GM19239 (cell line): ENCODE results near the gene AGBL4.

Experiments
- DNase-seq: peaks from one replicate; pipeline ENCODE4 v3.0.0; 2011; ENCODE audit warnings: low spot score; ENCODE audit not compliant: insufficient read length
- FAIRE-seq: peaks from 2 replicates; lab custom pipeline; 2011; peaks lifted over from hg19 to GRCh38; lab: Jason Lieb, UNC

Gene AGBL4

DNA sequence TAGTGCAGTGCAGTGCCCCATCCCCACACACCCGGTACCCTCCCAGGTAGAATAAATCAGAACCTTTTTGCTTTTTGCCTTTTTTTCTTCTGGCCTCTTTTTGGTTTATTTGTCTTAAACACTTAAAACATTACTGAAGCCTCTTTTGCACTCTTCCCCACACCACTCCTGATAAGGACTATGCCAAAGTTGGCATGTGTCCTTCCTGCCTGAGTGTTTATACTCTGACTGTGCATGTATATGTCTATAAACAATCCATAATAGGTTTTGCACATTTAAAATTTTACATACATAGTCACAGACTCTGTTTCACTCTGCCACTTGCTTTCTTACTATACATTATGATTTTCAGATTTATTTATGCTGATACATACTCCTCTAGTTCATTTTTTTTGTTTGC lies 1306.7 kb downstream of the AGBL4 start:
- DNase-seq (no peak), FAIRE-seq (no peak)

DNA sequence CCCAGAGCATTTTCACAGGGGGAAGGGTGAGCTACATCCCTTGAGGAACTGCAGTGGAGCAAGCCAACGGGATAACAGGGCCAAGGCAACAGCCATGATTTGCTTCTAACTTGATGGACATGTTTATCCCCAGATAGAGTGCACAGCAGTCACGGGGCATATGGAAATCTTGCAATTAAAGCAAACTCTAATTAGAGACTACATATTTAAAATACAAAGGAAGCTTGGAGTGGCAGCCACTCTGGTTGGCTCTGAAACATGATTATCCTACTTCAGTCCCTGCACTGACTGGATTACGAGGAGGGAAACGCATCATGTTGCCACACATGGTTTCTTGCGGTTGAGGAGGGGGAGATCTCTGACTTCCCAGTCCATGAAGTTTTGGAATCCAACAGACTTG lies 1307.8 kb downstream of the AGBL4 start:
- FAIRE-seq, result no peak
- DNase-seq, result no peak

DNA sequence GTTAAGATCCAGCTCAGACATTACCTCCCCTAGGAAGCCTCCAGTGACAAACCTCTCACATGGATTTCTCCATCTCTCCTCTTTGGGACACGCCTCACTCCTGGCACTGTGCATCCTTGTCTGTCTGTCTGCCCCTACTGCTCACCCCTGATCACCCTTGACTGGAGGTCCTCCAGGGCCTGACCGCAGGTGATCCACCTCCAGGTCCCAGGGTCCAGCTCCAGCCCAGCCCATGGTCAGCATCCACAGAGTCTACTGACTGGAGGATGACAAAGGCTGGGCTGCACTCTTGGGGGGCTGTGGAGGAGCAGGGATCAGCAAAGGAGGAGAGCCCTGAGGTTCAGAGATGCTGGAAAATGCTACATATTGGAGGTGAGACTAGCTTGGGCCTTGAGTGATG lies 1312.8 kb downstream of the AGBL4 start:
- DNase-seq, result no peak
- no peak for FAIRE-seq

DNA sequence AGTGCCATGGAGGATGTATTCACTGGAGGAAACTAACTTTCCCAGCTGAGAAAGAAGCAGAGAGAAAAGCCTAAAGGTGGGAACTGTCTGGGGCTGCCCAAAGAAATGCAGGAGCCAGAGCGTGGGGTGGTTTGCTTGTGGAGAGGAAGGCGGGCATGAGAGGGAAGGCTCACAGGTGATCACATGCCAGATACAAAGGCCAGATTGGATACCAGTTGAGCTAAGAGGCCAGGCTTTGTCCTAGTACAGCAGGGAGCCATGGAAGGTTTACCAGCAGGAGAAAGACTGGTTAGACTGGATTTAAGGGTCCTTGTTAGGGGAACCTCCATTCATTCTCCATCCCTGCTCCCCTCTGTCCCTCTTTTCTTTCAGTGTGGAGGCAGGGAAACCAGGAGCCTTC lies 1313.4 kb downstream of the AGBL4 start:
- FAIRE-seq (no peak), DNase-seq (no peak)

DNA sequence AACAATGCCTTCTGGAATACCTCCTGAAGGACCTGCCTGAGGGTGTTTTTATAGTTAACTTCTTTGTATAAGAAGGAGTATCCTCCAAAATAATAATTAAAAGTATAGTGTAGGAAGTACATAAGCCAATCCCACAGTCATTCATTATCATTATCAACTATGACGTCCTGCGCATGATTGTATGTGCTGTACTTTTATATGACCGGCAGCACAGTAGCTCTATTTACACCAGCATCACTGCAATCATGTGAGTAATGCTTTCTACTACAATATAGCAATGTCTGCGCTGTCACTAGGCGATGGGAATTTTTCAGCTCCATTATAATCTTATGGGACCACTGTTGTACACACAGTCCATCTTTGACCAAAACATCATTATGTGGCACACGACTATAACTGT lies 1319.0 kb downstream of the AGBL4 start:
- DNase-seq, result no peak

DNA sequence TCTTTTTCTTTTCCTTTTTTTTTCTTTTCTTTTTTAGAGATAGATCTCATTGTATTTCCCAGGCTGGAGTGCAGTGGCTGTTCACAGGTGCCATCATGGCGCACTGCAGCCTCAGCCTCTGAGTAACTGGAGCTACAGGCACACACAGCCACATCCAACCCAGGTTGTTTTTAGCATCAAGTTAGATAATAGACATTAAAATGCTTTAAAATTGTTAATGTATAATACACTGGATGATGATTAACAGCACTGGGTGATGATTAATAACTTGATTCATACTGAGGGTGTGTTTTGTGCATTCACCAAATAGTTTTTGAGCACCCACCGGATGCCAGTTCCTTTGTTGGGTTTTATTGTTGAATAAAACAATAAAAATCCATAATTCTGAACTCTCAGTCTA lies 1322.3 kb downstream of the AGBL4 start:
- DNase-seq (no peak), FAIRE-seq (no peak)

More for the DNA sequence above, 1319.0 kb downstream of the AGBL4 start:
- no peak for FAIRE-seq

DNA sequence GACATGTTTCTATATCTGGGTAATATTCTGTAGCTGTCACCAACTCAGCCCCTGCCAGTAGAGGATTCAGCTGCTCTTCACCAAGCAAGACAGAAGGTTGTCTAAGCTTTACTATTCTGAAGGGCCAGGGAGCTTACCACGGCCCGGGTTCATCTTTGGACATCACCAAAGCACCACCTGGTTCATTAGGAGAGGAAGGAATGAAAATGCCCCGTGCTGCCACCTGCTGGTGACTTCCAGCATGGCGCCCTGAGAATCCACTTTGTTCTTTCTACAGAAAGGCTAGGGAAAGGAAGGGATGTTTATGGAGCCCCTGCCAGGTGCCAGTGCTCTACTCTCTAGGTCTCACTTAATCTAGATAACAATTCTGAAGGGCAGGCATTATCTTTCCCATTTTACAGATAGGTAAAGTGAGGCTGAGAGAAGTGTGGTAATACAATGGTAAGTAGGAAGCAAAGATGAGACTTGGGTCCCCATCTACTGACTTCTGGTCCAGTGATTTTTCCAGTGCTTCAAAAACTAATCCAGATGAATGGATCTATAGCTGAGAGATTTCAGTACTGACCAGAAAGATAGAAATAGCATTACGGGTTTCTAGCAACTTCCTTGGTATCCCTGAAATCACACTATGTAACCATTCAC lies 1326.6 kb downstream of the AGBL4 start:
- DNase-seq (peak; percentile 49), FAIRE-seq (peak; percentile 97)

DNA sequence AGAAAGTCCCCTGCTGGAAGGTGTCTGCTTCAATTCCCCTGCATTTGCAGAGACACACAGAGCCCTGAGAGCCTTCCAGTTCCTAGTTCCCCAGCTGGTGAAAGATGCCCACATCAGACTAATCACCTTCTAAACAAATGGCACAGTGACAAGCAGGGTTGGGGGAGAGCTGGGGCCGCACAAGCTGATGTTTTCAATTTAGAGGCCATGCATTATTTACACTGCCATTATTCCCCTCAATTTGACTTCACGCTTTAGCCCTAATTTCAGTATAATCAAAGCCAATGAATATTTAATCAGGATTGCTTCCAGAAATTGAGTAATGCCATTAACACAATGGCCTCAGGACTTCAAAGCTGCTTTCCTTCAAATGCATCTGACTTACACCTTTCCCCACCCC lies 1328.6 kb downstream of the AGBL4 start:
- FAIRE-seq (no peak), DNase-seq (no peak)

DNA sequence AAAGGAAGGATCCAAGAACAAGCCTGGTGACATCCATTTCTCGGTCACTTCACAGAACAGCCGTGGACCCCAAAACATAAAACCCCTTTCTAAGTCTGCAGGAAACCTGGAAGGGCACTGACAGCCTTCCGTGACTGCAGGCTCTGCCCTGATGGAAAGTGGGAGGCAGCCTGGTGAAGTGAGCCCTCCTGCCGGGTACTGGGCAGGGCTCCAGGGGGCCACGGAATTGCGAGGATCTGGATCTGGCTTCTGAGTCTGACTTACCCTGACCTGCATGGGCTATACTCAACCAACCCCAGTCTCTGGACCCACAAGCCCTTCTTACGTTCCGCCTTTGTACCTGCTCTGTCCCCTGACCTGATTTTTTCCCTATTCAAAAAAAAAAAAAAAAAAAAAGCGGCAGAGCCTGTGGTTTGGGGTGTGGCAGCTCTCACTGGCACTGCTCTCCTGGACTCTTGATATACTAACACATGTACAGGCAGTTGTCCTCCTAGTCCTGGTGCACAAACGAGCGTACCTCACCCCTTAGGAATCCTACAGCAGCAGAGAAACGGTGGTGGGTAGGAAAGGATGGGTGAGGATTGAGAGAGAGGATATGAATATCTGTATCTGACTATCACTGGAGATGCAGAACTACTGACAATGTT lies 1330.0 kb downstream of the AGBL4 start:
- DNase-seq (no peak), FAIRE-seq (no peak)

DNA sequence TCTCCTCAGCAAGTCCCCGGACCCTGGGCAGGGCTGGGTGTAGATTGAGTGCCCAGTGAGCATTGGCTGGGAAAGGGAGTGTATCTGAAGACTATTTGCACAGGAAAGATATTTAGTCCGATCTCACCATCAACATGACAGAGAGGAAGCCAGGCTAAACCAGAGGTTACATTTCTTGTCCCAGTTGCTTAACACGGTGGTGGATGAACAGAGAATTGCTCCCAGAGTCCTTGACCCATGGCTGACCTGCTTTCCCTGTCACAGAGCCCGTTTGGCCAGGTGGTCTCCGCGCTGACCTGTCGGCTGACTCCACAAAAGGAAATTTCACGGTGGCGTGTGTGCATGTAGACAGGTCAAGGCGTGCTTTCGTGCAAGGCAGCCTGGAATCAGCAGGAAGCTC lies 1330.6 kb downstream of the AGBL4 start:
- FAIRE-seq (no peak), DNase-seq (no peak)

DNA sequence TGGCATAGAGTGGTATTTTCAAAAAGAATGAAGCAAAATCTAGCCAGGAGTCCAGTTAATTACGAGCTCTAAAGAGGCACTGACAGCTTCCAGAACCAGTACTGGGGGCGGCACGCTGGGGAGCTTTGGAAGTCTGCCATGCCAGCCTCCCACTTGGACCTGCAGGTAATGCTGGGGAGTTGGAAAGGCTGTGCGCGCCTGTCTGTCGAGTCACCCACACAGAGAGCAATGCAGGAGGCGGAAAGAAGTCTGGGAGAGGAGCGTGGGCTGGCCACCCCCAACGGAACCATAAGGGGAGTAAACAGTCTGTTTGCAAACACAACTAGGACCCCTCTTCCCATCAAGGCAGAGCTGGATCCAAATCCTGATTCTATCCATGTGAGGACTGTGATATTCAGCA lies 1331.5 kb downstream of the AGBL4 start:
- DNase-seq (no peak), FAIRE-seq (no peak)

DNA sequence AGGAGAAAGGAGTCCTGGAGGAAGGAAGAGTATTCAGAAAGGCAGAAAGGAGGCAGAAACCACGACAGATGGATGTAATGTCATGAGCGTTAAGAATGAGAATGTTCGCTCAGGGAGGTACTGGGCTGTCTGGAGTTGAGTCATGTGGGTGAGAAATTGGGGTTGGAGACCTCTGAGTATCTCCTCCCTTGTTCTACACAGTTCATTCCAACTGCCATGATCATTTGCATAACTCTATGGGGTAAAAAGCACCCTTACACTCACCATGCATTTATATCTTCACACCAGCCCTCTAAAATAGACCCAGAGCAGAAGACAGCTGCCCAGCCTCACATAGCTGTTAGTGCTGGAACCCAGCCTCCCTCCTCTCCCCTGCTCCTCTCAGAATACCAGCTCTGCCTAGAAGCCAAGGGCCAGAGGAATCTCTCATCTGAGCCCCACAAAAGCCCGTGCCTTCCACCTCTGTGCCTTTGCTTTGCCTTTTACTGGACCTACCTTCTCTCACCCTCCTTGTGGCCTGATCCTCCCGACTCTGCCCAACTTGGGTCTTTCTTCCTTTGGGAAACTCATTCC lies 1332.2 kb downstream of the AGBL4 start:
- DNase-seq, result no peak

DNA sequence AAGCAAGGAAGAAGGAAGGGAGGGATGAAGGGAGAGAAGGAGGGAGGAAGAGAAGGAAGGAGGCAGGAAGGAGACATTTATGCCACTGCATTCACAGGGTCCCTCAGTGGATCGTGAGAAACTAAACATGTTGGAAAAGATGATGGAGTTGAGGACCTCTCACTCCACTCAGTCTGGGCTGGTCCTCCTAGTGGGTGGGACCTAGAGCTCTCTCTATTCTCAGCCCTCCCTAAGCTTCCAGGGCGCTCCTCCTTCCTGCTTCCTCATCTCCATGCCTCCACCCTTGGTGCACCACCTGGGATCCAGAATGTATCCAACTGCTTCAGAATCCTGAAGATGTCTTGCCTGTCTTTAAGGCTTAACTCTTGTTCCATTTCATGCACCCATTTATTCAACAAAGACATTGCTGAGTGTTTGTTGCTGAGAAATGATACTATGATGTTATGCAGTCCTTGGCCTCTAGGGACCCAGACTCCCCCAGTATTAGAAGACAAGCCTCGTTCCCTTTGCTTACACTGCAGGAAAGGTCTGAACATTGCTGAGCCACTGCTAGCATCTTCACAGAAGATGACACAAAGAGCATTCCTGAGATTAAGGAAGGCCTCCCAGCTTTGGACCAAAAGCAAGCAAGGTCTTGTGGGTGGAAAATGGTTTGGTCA lies 1335.5 kb downstream of the AGBL4 start:
- peak; percentile 66 for FAIRE-seq
- DNase-seq, result no peak

More for the DNA sequence above, 1332.2 kb downstream of the AGBL4 start:
- no peak for FAIRE-seq

DNA sequence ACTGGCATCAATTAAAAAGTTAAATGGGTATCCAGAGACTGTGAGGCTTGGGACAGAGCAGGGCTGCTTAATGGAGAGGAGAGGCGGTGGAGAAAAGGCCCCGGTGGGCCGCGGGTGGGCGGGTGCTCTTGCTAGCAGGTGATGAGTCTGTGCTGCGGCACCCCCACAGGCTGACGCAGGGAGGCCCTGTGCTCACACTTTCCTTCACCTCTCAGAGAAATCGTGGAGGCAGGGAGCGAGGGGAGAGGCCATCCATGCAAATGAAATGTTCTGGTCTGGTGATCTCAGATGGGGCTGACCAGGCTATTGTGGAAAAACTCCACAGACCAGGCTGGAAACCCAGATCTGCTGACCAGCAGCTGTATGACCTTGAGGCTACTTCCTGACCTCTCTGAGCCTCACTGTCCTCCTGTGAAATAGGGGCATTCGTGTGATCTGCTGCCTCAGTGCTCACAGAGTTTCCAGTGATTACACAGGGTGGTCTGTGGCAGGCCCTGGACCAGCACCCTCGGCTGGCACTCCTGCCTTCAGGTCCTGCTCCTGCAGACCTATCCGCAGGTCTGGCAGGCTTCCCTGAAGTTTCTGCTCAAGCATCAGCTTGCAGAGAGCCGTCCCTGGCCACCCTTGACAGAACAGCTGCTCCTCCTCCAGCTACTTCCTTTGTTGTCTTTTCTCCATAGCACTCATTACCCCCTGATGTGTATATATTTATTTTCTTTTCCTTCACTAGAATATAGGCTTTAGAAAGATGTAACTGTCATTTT lies 1336.3 kb downstream of the AGBL4 start:
- no peak for DNase-seq

DNA sequence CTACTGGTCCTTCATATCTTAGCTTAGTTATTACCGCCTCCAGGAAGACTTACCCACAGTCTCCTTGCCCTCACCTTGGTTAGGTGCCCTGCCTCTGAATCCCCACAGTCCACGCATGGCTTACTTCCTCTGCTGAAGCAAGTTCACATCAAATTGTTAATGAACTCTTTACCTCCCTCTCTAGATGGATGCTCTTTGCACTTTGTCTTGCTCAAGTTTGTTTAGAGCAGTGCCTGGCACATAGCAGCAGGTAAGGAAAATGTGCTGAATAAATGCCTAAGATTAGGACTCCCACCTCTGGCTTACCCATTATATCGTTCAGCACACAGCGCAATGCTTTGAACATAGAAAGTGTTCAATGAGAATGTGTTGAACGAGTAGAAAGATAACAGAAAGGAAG lies 1337.6 kb downstream of the AGBL4 start:
- no peak for DNase-seq
- FAIRE-seq, result no peak

More for the DNA sequence above, 1336.3 kb downstream of the AGBL4 start:
- FAIRE-seq, result no peak

DNA sequence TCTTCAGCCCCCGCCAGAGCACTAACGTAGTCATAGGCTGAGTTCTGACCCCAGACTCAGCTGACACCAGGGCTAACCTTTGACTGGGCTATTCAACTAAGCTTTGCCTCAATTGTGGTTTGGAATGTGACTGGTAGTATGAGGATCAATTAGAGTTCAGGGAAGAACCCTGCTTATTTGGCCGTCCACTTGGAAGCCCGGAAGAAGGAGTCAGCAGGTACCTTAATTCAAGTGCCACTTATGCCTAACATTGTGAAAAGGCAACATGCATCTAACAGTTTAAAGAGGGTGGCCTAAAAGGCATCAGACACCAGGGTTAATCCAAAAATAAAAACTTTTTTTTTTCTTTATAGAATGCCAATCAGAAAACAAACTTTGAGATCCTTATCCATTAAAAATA lies 1339.4 kb downstream of the AGBL4 start:
- no peak for FAIRE-seq
- DNase-seq, result no peak

DNA sequence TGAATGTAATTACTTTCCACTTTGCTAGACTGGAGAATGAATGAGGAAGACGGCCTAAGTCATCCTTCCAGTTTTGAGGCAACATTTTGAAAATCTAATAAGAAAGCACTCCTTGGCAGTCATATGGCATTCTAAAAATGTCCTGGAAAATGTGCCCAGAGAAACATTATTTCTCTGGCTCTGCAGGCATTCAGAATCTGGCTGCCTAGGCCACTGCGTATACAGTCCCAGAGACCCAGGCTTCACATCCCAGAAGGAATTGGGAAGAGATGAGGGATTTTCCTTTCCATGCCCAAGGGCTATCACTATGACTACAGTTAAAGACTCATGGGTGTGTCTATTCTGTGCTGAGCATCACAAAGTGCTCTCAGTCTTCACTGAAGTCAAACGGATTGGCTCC lies 1339.9 kb downstream of the AGBL4 start:
- DNase-seq, result no peak
- no peak for FAIRE-seq

DNA sequence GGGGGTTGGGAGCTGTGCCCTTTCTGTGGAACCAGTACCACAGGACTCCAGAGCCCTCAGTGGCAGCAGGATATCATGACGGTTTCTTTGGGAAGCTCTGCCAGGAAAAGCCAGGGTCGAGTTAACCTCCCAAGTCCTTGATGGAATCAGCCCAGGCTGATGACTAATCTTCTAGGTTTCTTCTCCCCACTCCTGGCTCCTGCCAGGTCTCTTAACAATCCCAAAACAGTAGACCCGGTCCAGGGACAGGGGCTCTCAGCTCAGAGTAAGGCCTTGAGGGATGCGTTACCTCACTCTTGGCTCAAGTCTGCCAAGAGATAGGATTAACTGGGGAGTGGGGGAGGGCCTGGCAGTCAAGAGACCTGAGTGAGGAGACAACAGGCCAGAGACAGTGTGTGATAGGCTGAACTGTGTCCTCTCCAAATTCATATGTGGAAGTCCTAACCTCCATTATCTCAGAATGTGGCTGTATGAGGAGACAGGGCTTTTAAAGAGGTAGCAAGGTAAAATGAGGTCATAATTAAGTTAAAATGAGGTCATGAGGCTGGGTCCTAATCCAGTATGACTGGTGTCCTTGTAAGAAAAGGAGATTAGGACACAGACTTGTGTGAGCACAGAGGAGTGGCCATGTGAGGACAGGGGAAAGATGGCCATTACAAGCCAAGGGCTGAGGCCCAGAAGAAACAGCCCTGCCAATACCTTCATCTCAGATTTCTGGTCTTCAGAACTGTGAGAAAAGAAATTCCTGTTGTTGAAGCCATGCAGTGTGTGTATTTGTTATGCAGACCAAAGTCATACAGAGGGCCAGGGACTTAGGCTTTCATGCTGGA lies 1342.1 kb downstream of the AGBL4 start:
- DNase-seq, result no peak
- no peak for FAIRE-seq

DNA sequence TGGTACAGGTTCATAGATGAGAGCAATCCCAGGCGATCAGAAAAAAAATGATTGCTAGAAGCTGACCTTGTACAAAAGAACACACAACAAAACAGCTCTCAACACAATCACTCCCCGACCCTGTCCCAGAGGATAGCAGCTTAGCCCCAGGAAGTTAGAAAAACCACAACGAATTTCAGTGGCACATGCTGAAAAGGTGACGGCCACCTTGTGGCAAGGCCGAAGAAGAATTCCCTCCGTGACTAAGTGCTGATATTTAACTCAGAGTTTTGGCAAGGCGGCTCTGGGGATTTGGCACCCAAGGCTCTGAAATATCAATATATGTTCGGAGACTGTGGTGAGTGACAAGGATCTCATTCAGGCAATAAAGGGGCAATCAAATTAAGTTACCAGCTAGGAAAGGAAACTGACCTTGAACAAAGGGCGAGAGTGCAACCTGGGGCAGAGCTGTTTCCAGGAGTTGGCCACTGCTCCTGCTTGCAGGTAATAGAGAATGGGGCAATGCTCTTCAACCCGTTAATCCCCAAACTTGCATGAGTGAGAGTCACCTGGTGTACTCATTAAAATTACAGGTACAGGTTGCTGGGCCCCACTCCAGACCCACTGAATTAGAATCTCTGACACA lies 1343.2 kb downstream of the AGBL4 start:
- DNase-seq, result no peak
- peak; percentile 62 for FAIRE-seq
